SK-N-SH treated with all-trans-retinoic acid at 6 μM for 48 hours (cell line): ENCODE results near the gene ATP8A1.

ENCODE experiments used
- ATAC-seq: fragments of 200-7000 bp; cut with Tn5 transposase; 3 replicates; pipeline ENCODE4 v1.9.1; 2020; ENCODE audit warnings: mild to moderate bottlenecking, moderate library complexity
- ARNTL ChIP-seq: fragments of 450-650 bp; formaldehyde crosslinking; IDR thresholded peaks from 2 replicates; pipeline ENCODE4 v1.5.0; 2020; ENCODE audit warnings: low read depth, mild to moderate bottlenecking, moderate library complexity, borderline replicate concordance
- CSDC2 ChIP-seq: fragments of 250-450 bp; sonication (Bioruptor Pico); IDR thresholded peaks from 2 replicates; pipeline ENCODE4 v1.5.0; 2020; ENCODE audit warnings: mild to moderate bottlenecking, moderate library complexity
- ESRRG ChIP-seq: fragments of 250-450 bp; sonication (Bioruptor Pico); IDR thresholded peaks from 2 replicates; pipeline ENCODE4 v1.6.1; 2021; ENCODE audit warnings: mild to moderate bottlenecking
- GLIS3 ChIP-seq: fragments of 250-450 bp; sonication (Bioruptor Pico); IDR thresholded peaks from 2 replicates; pipeline ENCODE4 v1.5.0; 2020; ENCODE audit warnings: mild to moderate bottlenecking, moderate library complexity
- ISL1 ChIP-seq: fragments of 250-450 bp; sonication (Bioruptor Pico); IDR thresholded peaks from 2 replicates; pipeline ENCODE4 v2.1.2; 2022; ENCODE audit warnings: mild to moderate bottlenecking, moderate library complexity
- OSR1 ChIP-seq: fragments of 250-450 bp; sonication (Bioruptor Pico); IDR thresholded peaks from 2 replicates; pipeline ENCODE4 v1.8.0; 2022; ENCODE audit warnings: moderate library complexity, mild to moderate bottlenecking, inconsistent platforms
- PPARA ChIP-seq: fragments of 250-450 bp; sonication (Bioruptor Pico); IDR thresholded peaks from 2 replicates; pipeline ENCODE4 v1.5.0; 2020; ENCODE audit warnings: mild to moderate bottlenecking, borderline replicate concordance
- RARB ChIP-seq: fragments of 250-450 bp; sonication (Bioruptor Pico); IDR thresholded peaks from 2 replicates; pipeline ENCODE4 v1.8.0; 2021; ENCODE audit warnings: mild to moderate bottlenecking, moderate library complexity
- SNAI2 ChIP-seq: fragments of 250-450 bp; sonication (Bioruptor Pico); IDR thresholded peaks from 2 replicates; pipeline ENCODE4 v1.5.0; 2020; ENCODE audit warnings: mild to moderate bottlenecking, moderate library complexity
- TCF4 ChIP-seq: fragments of 250-450 bp; sonication (Bioruptor Pico); IDR thresholded peaks from 2 replicates; pipeline ENCODE4 v1.8.0; 2021; ENCODE audit warnings: mild to moderate bottlenecking, moderate library complexity, borderline replicate concordance
- ZC3H10 ChIP-seq: fragments of 250-450 bp; sonication (Bioruptor Pico); IDR thresholded peaks from 2 replicates; pipeline ENCODE4 v1.5.1; 2021; ENCODE audit warnings: mild to moderate bottlenecking, moderate library complexity
- ZFP30 ChIP-seq: fragments of 450-650 bp; formaldehyde crosslinking; IDR thresholded peaks from 2 replicates; pipeline ENCODE4 v1.5.0; 2022; ENCODE audit warnings: mild to moderate bottlenecking, moderate library complexity
- ZNF565 ChIP-seq: fragments of 450-650 bp; formaldehyde crosslinking; conservative IDR thresholded peaks from 2 replicates; pipeline ENCODE4 v1.5.0; 2020; ENCODE audit warnings: low read depth, mild to moderate bottlenecking, moderate library complexity
- ZNF70 ChIP-seq: fragments of 450-650 bp; formaldehyde crosslinking; IDR thresholded peaks from 2 replicates; pipeline ENCODE4 v1.5.0; 2020; ENCODE audit warnings: mild to moderate bottlenecking, moderate library complexity
- TF ChIP-seq, protein P1 (sequence below): fragments of 250-450 bp; sonication (Bioruptor Pico); IDR thresholded peaks from 2 replicates; pipeline ENCODE4 v1.8.0; 2020; ENCODE audit warnings: mild to moderate bottlenecking, moderate library complexity, borderline replicate concordance
- TF ChIP-seq, protein P2 (sequence below): fragments of 250-450 bp; sonication (Bioruptor Pico); IDR thresholded peaks from 2 replicates; pipeline ENCODE4 v1.5.1; 2021; ENCODE audit warnings: mild to moderate bottlenecking, moderate library complexity
- TF ChIP-seq, protein P3 (sequence below): fragments of 250-450 bp; sonication (Bioruptor Pico); IDR thresholded peaks from 2 replicates; pipeline ENCODE4 v1.5.0; 2020; ENCODE audit warnings: mild to moderate bottlenecking, moderate library complexity
- TF ChIP-seq, protein P4 (sequence below): fragments of 250-450 bp; sonication (Bioruptor Pico); IDR thresholded peaks from 2 replicates; pipeline ENCODE4 v1.8.0; 2021; ENCODE audit warnings: low read depth, mild to moderate bottlenecking, moderate library complexity, borderline replicate concordance

The ATP8A1 gene

DNA sequence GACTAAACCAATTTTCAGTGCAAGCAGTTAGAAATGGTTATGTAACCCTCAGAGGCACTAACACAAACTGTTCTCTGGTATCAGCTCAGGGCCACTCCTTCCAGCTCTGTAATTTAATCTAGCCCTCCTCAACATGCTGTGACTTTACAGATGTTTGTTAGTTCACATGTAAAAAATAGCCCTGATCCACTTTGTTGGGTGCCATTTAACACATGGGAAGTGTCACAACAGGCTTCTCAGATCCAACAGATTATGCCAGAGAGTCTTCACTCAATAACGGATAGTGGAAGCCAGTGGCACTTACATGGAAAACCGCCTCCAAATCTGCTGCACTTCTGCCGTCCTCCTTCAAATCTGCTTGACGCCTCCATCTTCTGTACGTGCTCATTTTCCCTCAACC is 51.6 kb downstream of the ATP8A1 start:
- ATAC-seq: no peak
- TF ChIP-seq ISL1 (no peak), SNAI2 (CRISPR knock-in tag) (no peak), RARB (CRISPR knock-in tag) (no peak), ZFP30 (CRISPR knock-in tag) (no peak), CSDC2 (CRISPR knock-in tag) (no peak)
- TF ChIP-seq, protein P1, sequence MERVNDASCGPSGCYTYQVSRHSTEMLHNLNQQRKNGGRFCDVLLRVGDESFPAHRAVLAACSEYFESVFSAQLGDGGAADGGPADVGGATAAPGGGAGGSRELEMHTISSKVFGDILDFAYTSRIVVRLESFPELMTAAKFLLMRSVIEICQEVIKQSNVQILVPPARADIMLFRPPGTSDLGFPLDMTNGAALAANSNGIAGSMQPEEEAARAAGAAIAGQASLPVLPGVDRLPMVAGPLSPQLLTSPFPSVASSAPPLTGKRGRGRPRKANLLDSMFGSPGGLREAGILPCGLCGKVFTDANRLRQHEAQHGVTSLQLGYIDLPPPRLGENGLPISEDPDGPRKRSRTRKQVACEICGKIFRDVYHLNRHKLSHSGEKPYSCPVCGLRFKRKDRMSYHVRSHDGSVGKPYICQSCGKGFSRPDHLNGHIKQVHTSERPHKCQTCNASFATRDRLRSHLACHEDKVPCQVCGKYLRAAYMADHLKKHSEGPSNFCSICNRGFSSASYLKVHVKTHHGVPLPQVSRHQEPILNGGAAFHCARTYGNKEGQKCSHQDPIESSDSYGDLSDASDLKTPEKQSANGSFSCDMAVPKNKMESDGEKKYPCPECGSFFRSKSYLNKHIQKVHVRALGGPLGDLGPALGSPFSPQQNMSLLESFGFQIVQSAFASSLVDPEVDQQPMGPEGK (CRISPR knock-in tag): no peak

DNA sequence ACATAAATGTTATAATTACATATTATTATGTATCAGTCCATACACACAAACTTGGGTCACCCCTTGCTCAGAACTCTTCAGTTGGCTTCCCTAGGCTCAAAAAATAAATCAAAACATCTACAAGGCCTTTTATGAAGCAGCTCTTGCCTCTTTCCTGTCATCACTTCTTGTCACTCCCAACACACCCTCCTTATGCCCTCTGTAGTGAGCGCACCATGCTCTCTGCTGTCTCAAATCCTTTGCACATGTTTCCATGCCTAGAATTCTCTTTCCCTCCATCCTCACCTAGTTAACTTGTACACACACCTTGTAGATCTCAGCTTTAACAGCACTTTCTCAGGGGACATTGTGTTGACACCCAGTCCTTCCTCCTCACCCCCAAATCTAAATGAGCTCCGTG is 53.0 kb downstream of the ATP8A1 start:
- TF ChIP-seq ZFP30 (CRISPR knock-in tag) (no peak), CSDC2 (CRISPR knock-in tag) (no peak), OSR1 (CRISPR knock-in tag) (no peak), TCF4 (CRISPR knock-in tag) (no peak), SNAI2 (CRISPR knock-in tag) (no peak), GLIS3 (CRISPR knock-in tag) (no peak), ESRRG (CRISPR knock-in tag) (no peak), ISL1 (no peak)
- TF ChIP-seq, protein P2, sequence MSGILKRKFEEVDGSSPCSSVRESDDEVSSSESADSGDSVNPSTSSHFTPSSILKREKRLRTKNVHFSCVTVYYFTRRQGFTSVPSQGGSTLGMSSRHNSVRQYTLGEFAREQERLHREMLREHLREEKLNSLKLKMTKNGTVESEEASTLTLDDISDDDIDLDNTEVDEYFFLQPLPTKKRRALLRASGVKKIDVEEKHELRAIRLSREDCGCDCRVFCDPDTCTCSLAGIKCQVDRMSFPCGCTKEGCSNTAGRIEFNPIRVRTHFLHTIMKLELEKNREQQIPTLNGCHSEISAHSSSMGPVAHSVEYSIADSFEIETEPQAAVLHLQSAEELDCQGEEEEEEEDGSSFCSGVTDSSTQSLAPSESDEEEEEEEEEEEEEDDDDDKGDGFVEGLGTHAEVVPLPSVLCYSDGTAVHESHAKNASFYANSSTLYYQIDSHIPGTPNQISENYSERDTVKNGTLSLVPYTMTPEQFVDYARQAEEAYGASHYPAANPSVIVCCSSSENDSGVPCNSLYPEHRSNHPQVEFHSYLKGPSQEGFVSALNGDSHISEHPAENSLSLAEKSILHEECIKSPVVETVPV: no peak
- no peak for ATAC-seq

DNA sequence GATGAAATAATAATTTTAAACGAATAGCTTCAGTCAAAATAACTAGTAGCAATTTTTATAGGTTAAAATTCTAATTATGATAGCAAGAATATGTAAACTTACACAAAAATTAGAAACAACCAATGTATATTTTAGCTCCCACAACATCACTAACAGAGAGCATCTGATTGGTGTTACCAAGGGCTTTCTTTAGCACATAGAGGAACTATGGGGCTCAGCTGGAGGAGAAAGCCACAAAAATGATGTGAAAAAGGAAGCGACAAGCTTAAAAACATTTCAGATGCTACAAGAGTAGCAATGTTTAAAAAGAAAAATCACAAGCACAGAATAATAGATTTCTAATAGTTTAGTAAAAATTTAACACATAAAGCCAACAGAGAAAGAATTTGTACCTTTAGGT is 56.3 kb downstream of the ATP8A1 start:
- no peak for ATAC-seq
- TF ChIP-seq ISL1 (no peak), ZNF565 (no peak), PPARA (CRISPR knock-in tag) (no peak), ZC3H10 (CRISPR knock-in tag) (no peak), ARNTL (CRISPR knock-in tag) (no peak), GLIS3 (CRISPR knock-in tag) (no peak), OSR1 (CRISPR knock-in tag) (no peak), TCF4 (CRISPR knock-in tag) (no peak), CSDC2 (CRISPR knock-in tag) (no peak), ZNF70 (CRISPR knock-in tag) (no peak), ZFP30 (CRISPR knock-in tag) (no peak)
- TF ChIP-seq, protein P2: no peak
- TF ChIP-seq, protein P3, sequence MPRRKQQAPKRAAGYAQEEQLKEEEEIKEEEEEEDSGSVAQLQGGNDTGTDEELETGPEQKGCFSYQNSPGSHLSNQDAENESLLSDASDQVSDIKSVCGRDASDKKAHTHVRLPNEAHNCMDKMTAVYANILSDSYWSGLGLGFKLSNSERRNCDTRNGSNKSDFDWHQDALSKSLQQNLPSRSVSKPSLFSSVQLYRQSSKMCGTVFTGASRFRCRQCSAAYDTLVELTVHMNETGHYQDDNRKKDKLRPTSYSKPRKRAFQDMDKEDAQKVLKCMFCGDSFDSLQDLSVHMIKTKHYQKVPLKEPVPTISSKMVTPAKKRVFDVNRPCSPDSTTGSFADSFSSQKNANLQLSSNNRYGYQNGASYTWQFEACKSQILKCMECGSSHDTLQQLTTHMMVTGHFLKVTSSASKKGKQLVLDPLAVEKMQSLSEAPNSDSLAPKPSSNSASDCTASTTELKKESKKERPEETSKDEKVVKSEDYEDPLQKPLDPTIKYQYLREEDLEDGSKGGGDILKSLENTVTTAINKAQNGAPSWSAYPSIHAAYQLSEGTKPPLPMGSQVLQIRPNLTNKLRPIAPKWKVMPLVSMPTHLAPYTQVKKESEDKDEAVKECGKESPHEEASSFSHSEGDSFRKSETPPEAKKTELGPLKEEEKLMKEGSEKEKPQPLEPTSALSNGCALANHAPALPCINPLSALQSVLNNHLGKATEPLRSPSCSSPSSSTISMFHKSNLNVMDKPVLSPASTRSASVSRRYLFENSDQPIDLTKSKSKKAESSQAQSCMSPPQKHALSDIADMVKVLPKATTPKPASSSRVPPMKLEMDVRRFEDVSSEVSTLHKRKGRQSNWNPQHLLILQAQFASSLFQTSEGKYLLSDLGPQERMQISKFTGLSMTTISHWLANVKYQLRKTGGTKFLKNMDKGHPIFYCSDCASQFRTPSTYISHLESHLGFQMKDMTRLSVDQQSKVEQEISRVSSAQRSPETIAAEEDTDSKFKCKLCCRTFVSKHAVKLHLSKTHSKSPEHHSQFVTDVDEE (CRISPR knock-in tag): no peak
- TF ChIP-seq, protein P4, sequence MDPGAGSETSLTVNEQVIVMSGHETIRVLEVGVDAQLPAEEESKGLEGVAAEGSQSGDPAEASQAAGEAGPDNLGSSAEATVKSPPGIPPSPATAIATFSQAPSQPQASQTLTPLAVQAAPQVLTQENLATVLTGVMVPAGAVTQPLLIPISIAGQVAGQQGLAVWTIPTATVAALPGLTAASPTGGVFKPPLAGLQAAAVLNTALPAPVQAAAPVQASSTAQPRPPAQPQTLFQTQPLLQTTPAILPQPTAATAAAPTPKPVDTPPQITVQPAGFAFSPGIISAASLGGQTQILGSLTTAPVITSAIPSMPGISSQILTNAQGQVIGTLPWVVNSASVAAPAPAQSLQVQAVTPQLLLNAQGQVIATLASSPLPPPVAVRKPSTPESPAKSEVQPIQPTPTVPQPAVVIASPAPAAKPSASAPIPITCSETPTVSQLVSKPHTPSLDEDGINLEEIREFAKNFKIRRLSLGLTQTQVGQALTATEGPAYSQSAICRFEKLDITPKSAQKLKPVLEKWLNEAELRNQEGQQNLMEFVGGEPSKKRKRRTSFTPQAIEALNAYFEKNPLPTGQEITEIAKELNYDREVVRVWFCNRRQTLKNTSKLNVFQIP (CRISPR knock-in tag): no peak

DNA sequence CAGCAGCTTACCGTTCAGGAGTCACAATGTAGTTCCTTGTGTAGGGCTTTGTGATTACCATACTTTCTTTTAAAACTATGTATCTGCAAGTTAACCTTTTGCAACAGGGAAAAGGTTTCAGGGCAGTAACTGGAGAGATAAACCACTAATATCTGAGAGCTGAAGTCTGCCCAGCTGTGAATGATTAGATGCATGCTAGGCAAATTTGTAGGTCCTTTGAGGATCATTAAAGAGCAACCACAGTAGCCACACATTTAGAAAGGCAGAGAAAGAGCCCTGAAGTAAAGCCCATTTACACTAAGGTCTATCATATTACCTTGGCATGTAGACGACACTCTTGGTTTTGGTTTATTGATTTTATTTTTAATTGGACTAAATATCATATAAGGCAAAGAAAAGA is 60.0 kb downstream of the ATP8A1 start:
- TF ChIP-seq ZC3H10 (CRISPR knock-in tag) (no peak), ISL1 (no peak), SNAI2 (CRISPR knock-in tag) (no peak), PPARA (CRISPR knock-in tag) (no peak)
- TF ChIP-seq, protein P2: no peak
- ATAC-seq: no peak
